IMR-90 (cell line): ENCODE results near the gene GALNT17. TPM values are rescaled to one million over a fixed set of nuclear protein-coding genes. Genes with fewer than 3 reads are reported as not detected.

Experiments
- ATAC-seq: fragments of 200-7000 bp; cut with Tn5 transposase; 2 replicates; pipeline ENCODE4 v1.9.1; 2020; ENCODE audit warnings: low read depth, mild to moderate bottlenecking, moderate library complexity
- BruUV-seq: library from RNA; stranded (reverse); fragments of 400-500 nt; replicated peaks from 2 replicates; lab custom pipeline; 2021; lab: Mats Ljungman, UMichigan
- CTCF ChIA-PET: fragments of 300-600 bp; formaldehyde crosslinking; extraction: SDS; loops from one replicate; lab custom pipeline; 2021; ENCODE audit warnings: antibody characterized with exemption; lab: Yijun Ruan, JAX
- POLR2A ChIA-PET: fragments of 300-600 bp; sonication (Branson Sonifier 250); formaldehyde crosslinking; loops from one replicate; lab custom pipeline; 2022; ENCODE audit warnings: antibody characterized with exemption; ENCODE audit not compliant: unreplicated experiment; lab: Charles Lee
- DNase-seq: peaks from one replicate; pipeline ENCODE4 v3.0.0; 2013
- H2AFZ ChIP-seq: replicated peaks from 2 replicates; pipeline ENCODE3; 2013; ENCODE audit warnings: low read length, mild to moderate bottlenecking; ENCODE audit not compliant: poor library complexity
- H2AK5ac ChIP-seq: 2 replicates; pipeline ENCODE4 v1.6.1; 2013; ENCODE audit warnings: low read depth, low read length, inconsistent platforms
- H2AK9ac ChIP-seq: replicated peaks from 2 replicates; pipeline ENCODE3; 2013; ENCODE audit warnings: mild to moderate bottlenecking, low read depth, low read length, moderate library complexity; ENCODE audit not compliant: poor library complexity
- H2BK120ac ChIP-seq: 2 replicates; pipeline ENCODE4 v1.6.1; 2013; ENCODE audit warnings: low read depth, low read length, inconsistent platforms
- H2BK15ac ChIP-seq: 3 replicates; pipeline ENCODE4 v1.6.1; 2013; ENCODE audit warnings: low read depth, low read length, inconsistent platforms
- H2BK20ac ChIP-seq: 2 replicates; pipeline ENCODE4 v1.6.1; 2013; ENCODE audit warnings: low read depth, mild to moderate bottlenecking, inconsistent platforms, low read length, moderate library complexity
- H2BK5ac ChIP-seq: 2 replicates; pipeline ENCODE4 v1.6.1; 2013; ENCODE audit warnings: mild to moderate bottlenecking, low read depth, low read length, inconsistent platforms; ENCODE audit not compliant: poor library complexity, severe bottlenecking
- H3K14ac ChIP-seq: replicated peaks from 2 replicates; pipeline ENCODE4 v1.6.1; 2013; ENCODE audit warnings: low read depth, low read length, inconsistent platforms
- H3K18ac ChIP-seq: 2 replicates; pipeline ENCODE4 v1.6.1; 2013; ENCODE audit warnings: low read depth, low read length, control low read depth
- H3K23ac ChIP-seq: 2 replicates; pipeline ENCODE4 v1.6.1; 2013; ENCODE audit warnings: low read depth, low read length, inconsistent platforms
- H3K27ac ChIP-seq: 2 replicates; pipeline ENCODE4 v1.5.1; 2013; ENCODE audit warnings: mild to moderate bottlenecking, control low read depth, low read length; ENCODE audit not compliant: insufficient read depth
- H3K27me3 ChIP-seq: 2 replicates; pipeline ENCODE4 v1.6.1; 2013; ENCODE audit warnings: low read length; ENCODE audit not compliant: control insufficient read depth, insufficient read depth
- H3K36me3 ChIP-seq: 2 replicates; pipeline ENCODE4 v1.6.1; 2013; ENCODE audit warnings: low read length, mixed read lengths; ENCODE audit not compliant: control insufficient read depth, insufficient read depth
- H3K4ac ChIP-seq: 2 replicates; pipeline ENCODE4 v1.6.1; 2013; ENCODE audit warnings: low read depth, low read length, inconsistent platforms
- H3K4me1 ChIP-seq: 2 replicates; pipeline ENCODE4 v1.6.1; 2013; ENCODE audit warnings: low read length, mixed read lengths; ENCODE audit not compliant: control insufficient read depth, insufficient read depth
- H3K4me2 ChIP-seq: 2 replicates; pipeline ENCODE4 v1.6.1; 2013; ENCODE audit warnings: low read depth, mild to moderate bottlenecking, control low read depth, low read length, moderate library complexity
- H3K4me3 ChIP-seq: 2 replicates; pipeline ENCODE4 v1.5.1; 2013; ENCODE audit warnings: low read depth, mild to moderate bottlenecking, control low read depth, low read length, moderate library complexity; ENCODE audit not compliant: insufficient read depth
- H3K56ac ChIP-seq: 2 replicates; pipeline ENCODE4 v1.6.1; 2013; ENCODE audit warnings: low read length, inconsistent platforms; ENCODE audit not compliant: insufficient read depth; ENCODE audit errors: extremely low read depth
- H3K79me1 ChIP-seq, 2 experiments: 2 replicates each; pipeline ENCODE4 v1.6.1; 2013; ENCODE audit warnings: low read length in 2 of 2, inconsistent platforms in 1 of 2, low read depth in 1 of 2
- H3K9ac ChIP-seq: 2 replicates; pipeline ENCODE4 v1.6.1; 2013; ENCODE audit warnings: low read depth, low read length, control low read depth
- H3K9me1 ChIP-seq: 2 replicates; pipeline ENCODE4 v1.6.1; 2013; ENCODE audit warnings: low read length, inconsistent platforms; ENCODE audit not compliant: insufficient read depth
- H3K9me3 ChIP-seq: 2 replicates; pipeline ENCODE4 v1.6.1; 2013; ENCODE audit warnings: low read length; ENCODE audit not compliant: control insufficient read depth, insufficient read depth
- H4K20me1 ChIP-seq: 2 replicates; pipeline ENCODE4 v1.6.1; 2013; ENCODE audit warnings: low read length, inconsistent platforms; ENCODE audit not compliant: insufficient read depth
- H4K5ac ChIP-seq: 2 replicates; pipeline ENCODE4 v1.6.1; 2013; ENCODE audit warnings: mild to moderate bottlenecking, low read depth, low read length, control low read depth
- H4K8ac ChIP-seq, 2 experiments: 2 replicates each; pipeline ENCODE4 v1.6.1; 2013; ENCODE audit warnings: low read depth in 2 of 2, low read length in 2 of 2, control low read depth in 1 of 2, inconsistent platforms in 1 of 2
- H4K91ac ChIP-seq: 2 replicates; pipeline ENCODE4 v1.6.1; 2013; ENCODE audit warnings: low read depth, low read length, inconsistent platforms; ENCODE audit not compliant: insufficient read depth
- BHLHE40 ChIP-seq: fragments of 150-350 bp; IDR thresholded peaks from 2 replicates; pipeline ENCODE4 v1.6.1; 2016; ENCODE audit warnings: mild to moderate bottlenecking, low read depth, low read length
- CEBPB ChIP-seq: IDR thresholded peaks from 2 replicates; pipeline ENCODE4 v1.6.1; 2012; ENCODE audit warnings: low read depth, low read length, improper control_type of control experiment
- CHD1 ChIP-seq: IDR thresholded peaks from 2 replicates; pipeline ENCODE4 v1.6.1; 2012; ENCODE audit warnings: low read depth, low read length, improper control_type of control experiment
- FOS ChIP-seq: fragments of 150-350 bp; IDR thresholded peaks from 2 replicates; pipeline ENCODE4 v1.6.1; 2016; ENCODE audit warnings: low read depth, low read length
- MAFK ChIP-seq: IDR thresholded peaks from 2 replicates; pipeline ENCODE4 v1.6.1; 2012; ENCODE audit warnings: low read depth, low read length, improper control_type of control experiment
- MAZ ChIP-seq: IDR thresholded peaks from 2 replicates; pipeline ENCODE4 v1.6.1; 2012; ENCODE audit warnings: low read depth, mild to moderate bottlenecking, low read length, improper control_type of control experiment, moderate library complexity, borderline replicate concordance
- MXI1 ChIP-seq: IDR thresholded peaks from 2 replicates; pipeline ENCODE4 v1.6.1; 2012; ENCODE audit warnings: low read depth, mild to moderate bottlenecking, low read length, moderate library complexity, borderline replicate concordance
- NFE2L2 ChIP-seq: fragments of 150-350 bp; IDR thresholded peaks from 2 replicates; pipeline ENCODE4 v1.6.1; 2016; ENCODE audit warnings: low read depth, mild to moderate bottlenecking, low read length
- RFX5 ChIP-seq: IDR thresholded peaks from 2 replicates; pipeline ENCODE4 v1.8.0; 2012; ENCODE audit warnings: low read depth, mild to moderate bottlenecking, low read length, moderate library complexity
- SMC3 ChIP-seq: fragments of 150-350 bp; IDR thresholded peaks from 2 replicates; pipeline ENCODE4 v1.6.1; 2016; ENCODE audit warnings: low read depth, mild to moderate bottlenecking, antibody characterized with exemption, low read length, moderate library complexity
- WGBS, 2 experiments: methylation state at CpG; one replicate each; pipeline versions ENCODE4 v1.1.5 to v1.1.7; 2013; ENCODE audit warnings: missing lambda C conversion rate in 2 of 2; ENCODE audit not compliant: insufficient read length in 1 of 2; ENCODE audit errors: extremely low coverage in 2 of 2; 5-methylcytosine and 5-hydroxymethylcytosine counted together
- dilution Hi-C: fragments of 300-500 bp; cut with HindIII; formaldehyde crosslinking; loops from one replicate; pipeline ENCODE4 v1.14.3; 2018; ENCODE audit warnings: low sequenced_read_pairs; ENCODE audit not compliant: unreplicated experiment
- in situ Hi-C: fragments of 300-500 bp; cut with MboI; formaldehyde crosslinking; loops from 3 replicates; pipeline ENCODE4 v1.14.3; 2019; ENCODE audit warnings: low sequenced_read_pairs, inconsistent platforms, mixed read lengths
- intact Hi-C: fragments of 100-400 bp; cut with micrococcal nuclease; formaldehyde crosslinking; loops from 2 replicates; pipeline ENCODE4 v1.10.0; 2022
- polyA plus RNA-seq, 3 experiments: library from polyadenylated mRNA; depleted of rRNA; stranded (reverse); fragments of >200 nt; gene quantifications; 2 replicates each; pipeline ENCODE4 v1.2.3, GENCODE V29; 2012; ENCODE audit warnings: low replicate concordance in 1 of 3
- total RNA-seq: library from RNA; depleted of rRNA; stranded (reverse); fragments of >200 nt; gene quantifications from 2 replicates; pipeline ENCODE4 v1.2.3, GENCODE V29; 2012
- TF ChIP-seq, protein P1 (sequence below): fragments of 150-350 bp; IDR thresholded peaks from 2 replicates; pipeline ENCODE4 v1.6.1; 2017; ENCODE audit warnings: mild to moderate bottlenecking, antibody characterized with exemption, low read length, low read depth

The GALNT17 gene
- total and polyA plus RNA-seq, 2 of the 4 experiments (the other 2 are of a cell fraction), result not detected

GRCh38 chr7:71710442-71710841, 578.5 kb downstream of the GALNT17 start:
- TF ChIP-seq CHD1 (no peak), CEBPB (no peak), MAFK (no peak), SMC3 (no peak), BHLHE40 (no peak), RFX5 (no peak), NFE2L2 (no peak), MAZ (no peak), FOS (no peak), MXI1 (no peak)
- TF ChIP-seq, protein P1, sequence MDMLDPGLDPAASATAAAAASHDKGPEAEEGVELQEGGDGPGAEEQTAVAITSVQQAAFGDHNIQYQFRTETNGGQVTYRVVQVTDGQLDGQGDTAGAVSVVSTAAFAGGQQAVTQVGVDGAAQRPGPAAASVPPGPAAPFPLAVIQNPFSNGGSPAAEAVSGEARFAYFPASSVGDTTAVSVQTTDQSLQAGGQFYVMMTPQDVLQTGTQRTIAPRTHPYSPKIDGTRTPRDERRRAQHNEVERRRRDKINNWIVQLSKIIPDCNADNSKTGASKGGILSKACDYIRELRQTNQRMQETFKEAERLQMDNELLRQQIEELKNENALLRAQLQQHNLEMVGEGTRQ, result no peak
- Histone ChIP-seq H4K5ac (no peak overlapping the region), H3K23ac (no peak overlapping the region), H4K91ac (no peak overlapping the region), H4K20me1 (no peaks in the 10 kb centered on the region), H3K36me3 (no peaks in the 10 kb centered on the region), H2BK5ac (no peak overlapping the region), H2BK15ac (no peak overlapping the region), H2AK9ac (no peak overlapping the region), H4K8ac (no peak overlapping the region), H3K27ac (no peak overlapping the region), H3K4me1 (no peaks in the 10 kb centered on the region), H2AFZ (no peak overlapping the region), H2AK5ac (no peak overlapping the region), H3K4ac (no peak overlapping the region), H3K4me2 (no peak overlapping the region), H2BK20ac (no peak overlapping the region), H2BK120ac (no peak overlapping the region), H3K9ac (no peak overlapping the region), H3K9me1 (no peaks in the 10 kb centered on the region), H3K18ac (no peak overlapping the region), H3K56ac (no peak overlapping the region), H3K27me3 (no peaks in the 10 kb centered on the region), H3K14ac (no peak overlapping the region), H3K79me1 (no peaks in the 10 kb centered on the region), H3K4me3 (no peak overlapping the region), H3K9me3 (peaks cover 18% of the 10 kb centered on the region; the same call in 1 of the 2 replicates)
- POLR2A ChIA-PET, result no interaction called here
- 38% methylated on average over 1 of the region's 5 CpGs; no CpG with 5 or more reads in 1 of the 2 experiments for WGBS, 2 experiments
- DNase-seq, result no peak
- CTCF ChIA-PET, result no interaction called here
- in situ Hi-C loops (no loop called here), dilution Hi-C loops (no loop called here), intact Hi-C loops (no loop called here)
- no peak for ATAC-seq
- BruUV-seq, result no TSS peak
